ENCODE results near the gene CERS6.

DNA sequence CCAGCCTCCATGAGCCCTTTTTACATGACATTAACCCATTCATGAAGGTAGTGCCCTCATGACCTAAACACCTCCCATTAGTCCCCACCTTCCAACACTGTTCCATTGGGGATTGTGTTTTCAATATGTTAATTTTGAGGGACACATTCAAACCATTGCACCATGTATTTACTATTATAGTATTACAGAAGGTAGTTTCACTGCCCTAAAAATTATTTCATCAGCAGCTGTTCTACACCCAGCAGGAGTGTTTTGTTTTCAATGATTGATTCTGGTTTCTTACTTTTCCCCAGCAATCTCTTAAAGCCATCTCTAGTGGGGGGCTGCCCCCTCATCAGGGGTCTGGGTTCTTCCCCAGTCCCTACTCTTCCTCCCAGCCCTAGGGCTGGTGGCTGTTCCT, 71.9 kb downstream of the CERS6 start:
- TF ChIP-seq, protein P1, sequence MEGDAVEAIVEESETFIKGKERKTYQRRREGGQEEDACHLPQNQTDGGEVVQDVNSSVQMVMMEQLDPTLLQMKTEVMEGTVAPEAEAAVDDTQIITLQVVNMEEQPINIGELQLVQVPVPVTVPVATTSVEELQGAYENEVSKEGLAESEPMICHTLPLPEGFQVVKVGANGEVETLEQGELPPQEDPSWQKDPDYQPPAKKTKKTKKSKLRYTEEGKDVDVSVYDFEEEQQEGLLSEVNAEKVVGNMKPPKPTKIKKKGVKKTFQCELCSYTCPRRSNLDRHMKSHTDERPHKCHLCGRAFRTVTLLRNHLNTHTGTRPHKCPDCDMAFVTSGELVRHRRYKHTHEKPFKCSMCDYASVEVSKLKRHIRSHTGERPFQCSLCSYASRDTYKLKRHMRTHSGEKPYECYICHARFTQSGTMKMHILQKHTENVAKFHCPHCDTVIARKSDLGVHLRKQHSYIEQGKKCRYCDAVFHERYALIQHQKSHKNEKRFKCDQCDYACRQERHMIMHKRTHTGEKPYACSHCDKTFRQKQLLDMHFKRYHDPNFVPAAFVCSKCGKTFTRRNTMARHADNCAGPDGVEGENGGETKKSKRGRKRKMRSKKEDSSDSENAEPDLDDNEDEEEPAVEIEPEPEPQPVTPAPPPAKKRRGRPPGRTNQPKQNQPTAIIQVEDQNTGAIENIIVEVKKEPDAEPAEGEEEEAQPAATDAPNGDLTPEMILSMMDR (IDR thresholded peaks at IDR 0.05), result no peak
- TF ChIP-seq POLR2AphosphoS5 (IDR thresholded peaks at IDR 0.05), result no peak
- no peak for TF ChIP-seq POLR2A (IDR thresholded peaks at IDR 0.05; ENCODE audit: low read depth)
- TF ChIP-seq EP300 (IDR thresholded peaks at IDR 0.05), result no peak

Measured in esophagus muscularis mucosa (tissue), 4 donors.